Uterus (tissue), 2 donors: ENCODE data around the gene STMND1.

Source experiments
- POLR2A ChIP-seq, 2 donors: fragments of 450-650 bp; IDR thresholded peaks; one replicate each; pipeline ENCODE4 v1.6.1; 2016; ENCODE audit warnings: antibody characterized with exemption in 2 of 2, mild to moderate bottlenecking in 1 of 2, moderate library complexity in 1 of 2
- TF ChIP-seq, protein P1 (sequence below), 4 experiments: fragments of 200-600 bp in 2 of 4; fragments of 450-650 bp in 2 of 4; sonication (generic) in 2 of 4; IDR thresholded peaks; one replicate each; pipeline ENCODE4 v1.5.1; 2016 to 2019; ENCODE audit warnings: antibody characterized with exemption in 4 of 4, mild to moderate bottlenecking in 2 of 4, moderate library complexity in 1 of 4

DNA sequence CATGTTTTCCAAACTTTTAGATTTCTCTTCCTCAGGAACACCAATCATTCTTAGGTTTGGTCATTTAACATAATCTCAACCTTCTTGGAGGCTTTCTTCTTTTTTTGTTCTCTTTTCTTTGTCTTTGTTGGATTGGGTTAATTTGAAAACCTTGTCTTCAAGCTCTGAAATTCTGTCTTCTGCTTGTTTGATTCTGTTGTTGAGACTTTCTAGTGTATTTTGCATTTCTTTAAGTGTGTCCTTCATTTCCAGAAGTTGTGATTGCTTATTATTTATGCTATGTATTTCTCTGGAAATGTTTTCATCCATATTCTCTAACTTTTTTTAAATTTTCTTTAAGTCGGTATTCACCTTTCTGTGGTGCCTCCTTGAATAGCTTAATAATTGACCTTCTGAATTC lies 42.2 kb downstream of the STMND1 start:
- TF ChIP-seq, protein P1, sequence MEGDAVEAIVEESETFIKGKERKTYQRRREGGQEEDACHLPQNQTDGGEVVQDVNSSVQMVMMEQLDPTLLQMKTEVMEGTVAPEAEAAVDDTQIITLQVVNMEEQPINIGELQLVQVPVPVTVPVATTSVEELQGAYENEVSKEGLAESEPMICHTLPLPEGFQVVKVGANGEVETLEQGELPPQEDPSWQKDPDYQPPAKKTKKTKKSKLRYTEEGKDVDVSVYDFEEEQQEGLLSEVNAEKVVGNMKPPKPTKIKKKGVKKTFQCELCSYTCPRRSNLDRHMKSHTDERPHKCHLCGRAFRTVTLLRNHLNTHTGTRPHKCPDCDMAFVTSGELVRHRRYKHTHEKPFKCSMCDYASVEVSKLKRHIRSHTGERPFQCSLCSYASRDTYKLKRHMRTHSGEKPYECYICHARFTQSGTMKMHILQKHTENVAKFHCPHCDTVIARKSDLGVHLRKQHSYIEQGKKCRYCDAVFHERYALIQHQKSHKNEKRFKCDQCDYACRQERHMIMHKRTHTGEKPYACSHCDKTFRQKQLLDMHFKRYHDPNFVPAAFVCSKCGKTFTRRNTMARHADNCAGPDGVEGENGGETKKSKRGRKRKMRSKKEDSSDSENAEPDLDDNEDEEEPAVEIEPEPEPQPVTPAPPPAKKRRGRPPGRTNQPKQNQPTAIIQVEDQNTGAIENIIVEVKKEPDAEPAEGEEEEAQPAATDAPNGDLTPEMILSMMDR (IDR thresholded peaks at IDR 0.05) = no peak
- TF ChIP-seq POLR2A (IDR thresholded peaks at IDR 0.05) = no peak
